HG03354 (cell line): Measurements from ENCODE around the gene PRDM2.

Experiments used
- ATAC-seq: cut with Tn5 transposase; IDR thresholded peaks from one replicate; pipeline ENCODE4 v1.9.1; 2021; ENCODE audit warnings: mild to moderate bottlenecking; ENCODE audit not compliant: unreplicated experiment, poor library complexity, severe bottlenecking

PRDM2 gene

DNA sequence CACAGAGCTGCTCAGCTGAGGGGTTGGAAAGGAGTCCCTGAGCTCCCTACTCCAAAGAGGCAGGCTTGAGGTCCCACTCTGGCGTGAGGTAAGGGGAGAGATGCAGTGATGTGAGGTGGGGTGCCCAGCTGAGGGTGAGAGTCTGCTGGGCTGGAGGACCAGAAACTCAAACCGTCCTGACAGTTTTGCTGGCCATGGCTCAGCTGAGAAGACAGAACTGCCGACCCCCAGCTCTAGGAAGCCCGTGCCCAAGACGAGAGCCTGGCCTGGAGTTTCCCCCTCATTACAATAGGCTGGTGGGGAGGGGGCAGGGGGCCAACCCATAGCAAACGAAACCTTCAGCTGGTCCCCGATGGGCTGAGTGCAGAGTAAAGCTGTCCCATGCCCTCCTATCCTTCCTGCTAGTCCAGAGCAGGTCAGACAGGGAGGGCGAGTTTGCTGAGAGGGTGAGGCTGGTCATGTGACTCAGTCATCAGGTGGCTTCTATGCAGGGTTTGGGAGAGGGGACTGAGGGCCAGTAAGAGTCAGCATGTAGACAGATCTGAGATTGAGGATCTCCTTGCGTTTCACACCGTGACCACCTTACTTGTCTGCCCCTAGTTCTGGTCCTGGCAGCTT lies 129.3 kb downstream of the PRDM2 start:
- ATAC-seq, result no peak

DNA sequence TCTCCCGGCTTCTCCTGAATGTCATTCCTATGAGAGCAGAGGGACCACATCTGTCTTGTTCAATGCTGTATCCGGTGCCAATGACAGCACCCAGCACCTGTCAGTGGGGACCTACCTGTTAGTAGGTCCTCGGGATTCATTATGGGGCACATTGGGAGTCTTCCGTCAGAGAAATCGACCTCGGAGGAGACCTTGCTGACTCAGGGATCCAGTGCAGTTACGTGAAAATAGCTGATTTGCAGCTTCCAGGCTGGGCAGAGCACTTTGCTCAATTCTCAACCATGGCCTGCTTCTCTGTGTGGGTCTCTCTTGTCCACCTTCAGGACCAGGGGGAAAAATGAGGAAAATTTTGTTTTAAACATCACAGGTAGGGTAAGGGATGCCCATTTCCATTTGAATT lies 130.2 kb downstream of the PRDM2 start:
- ATAC-seq, result no peak

- no peak for ATAC-seq
These were observed 130.8 kb downstream of the PRDM2 start for GRCh38 chr1:13830616-13831280.

DNA sequence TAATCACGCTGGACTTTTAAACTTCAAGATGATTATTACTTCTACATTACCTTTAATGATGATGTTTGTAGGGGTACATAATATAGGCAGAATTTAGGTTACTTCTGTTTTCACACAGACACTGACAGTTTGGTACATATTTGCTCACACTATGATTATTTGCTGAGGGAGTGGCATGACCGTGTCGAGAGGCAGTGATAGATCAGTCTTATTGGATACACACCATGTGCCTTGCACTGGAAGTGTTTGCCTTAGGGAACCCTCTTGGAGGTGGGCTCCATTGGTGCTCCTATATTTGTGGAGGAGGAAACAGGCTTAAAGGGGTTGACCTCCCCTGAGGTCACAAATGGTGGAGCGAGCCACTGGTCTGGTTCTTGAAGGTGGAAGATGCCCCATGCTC lies 132.1 kb downstream of the PRDM2 start:
- no peak for ATAC-seq

DNA sequence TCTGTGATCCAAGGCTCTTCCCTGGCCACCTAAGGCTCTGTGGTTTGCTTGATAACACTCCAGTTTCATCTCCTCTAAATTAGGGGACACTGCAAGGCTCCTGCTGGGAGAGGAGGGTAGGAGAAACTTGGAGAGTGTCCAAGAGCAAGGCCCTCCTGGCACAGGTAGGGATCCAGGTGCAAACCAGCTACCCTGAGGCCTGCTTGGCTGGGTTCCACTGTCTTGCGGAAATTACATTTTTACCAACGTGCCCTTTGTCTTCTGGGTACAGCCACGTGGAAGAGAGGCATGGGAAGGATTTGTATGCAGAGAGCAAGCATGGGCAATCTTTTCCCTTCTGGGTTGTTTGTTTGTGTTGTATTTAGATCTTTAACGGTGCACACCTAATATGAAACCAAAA lies 132.5 kb downstream of the PRDM2 start:
- no peak for ATAC-seq

DNA sequence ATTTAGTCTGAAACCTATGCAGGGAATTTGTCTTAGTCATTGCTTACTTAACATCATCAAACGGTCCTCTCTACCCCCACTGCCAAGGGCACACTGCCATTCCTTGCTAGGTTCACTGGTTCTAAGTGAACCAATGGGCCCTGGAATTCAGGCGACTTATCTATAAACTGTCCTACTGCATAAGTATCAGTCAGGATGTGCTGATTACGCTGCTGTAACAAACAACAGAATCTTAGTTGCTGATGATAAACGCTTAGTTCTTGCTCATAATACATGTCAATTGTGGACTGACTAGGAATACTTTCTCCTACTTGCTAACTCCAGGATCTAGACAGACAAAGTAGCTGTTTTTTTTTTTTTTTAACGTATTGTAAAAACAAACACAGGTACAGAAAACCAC lies 136.1 kb downstream of the PRDM2 start:
- ATAC-seq, result no peak

DNA sequence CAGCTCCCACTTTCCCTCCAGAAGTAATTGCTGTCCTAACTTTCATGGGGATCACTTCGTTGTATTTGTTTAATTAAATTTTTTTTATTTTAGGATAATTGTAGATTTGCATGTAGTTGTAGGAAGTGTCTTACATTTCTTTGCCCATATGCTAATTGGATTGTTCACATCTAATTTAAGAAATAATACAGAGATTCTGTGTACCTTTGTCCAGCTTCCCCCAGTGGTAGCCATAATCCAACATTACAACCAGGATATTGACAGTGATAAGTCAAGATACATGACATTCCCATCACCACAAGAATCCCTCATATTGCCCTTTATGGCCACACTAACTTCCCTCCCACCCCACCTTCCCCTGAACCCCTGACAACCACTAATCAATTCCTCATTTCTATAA lies 136.6 kb downstream of the PRDM2 start:
- ATAC-seq, result no peak

GRCh38 chr1:13838236-13838635 lies 138.2 kb downstream of the PRDM2 start:
- ATAC-seq, result no peak

DNA sequence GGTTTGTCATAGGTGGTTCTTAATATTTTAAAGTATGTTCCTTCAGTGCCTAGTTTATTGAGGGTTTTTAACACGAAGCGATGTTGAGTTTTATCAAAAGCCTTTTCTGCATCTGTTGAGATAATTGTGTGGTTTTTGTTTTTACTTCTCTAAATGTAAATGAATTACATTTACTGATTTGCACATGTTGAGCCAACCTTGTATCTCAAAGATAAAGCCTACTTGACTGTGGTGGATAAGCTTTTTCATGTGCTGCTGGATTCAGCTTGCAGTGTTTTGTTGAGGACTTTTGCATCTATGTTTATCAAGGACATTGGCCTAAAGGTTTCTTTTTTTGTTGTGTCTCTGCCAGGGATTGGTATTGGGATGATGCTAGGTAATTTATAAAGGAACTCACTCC lies 142.5 kb downstream of the PRDM2 start:
- ATAC-seq, result no peak

DNA sequence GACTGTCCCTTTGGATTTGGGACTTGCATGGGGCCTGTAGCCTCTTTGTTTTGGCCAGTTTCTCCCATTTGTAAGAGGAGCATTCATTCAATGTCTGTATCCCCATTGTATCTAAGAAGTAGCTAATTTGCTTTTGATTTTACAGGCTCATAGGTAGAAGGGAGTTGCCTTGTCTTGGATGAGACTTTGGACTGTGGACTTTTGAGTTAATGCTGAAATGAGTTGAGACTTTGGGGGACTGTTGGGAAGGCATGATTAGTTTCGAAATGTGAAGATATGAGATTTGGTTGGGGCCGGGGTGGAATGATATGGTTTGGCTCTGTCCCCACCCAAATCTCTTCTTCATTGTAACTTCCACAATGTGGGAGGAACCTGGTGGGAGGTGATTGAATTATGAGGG lies 151.7 kb downstream of the PRDM2 start:
- no peak for ATAC-seq

DNA sequence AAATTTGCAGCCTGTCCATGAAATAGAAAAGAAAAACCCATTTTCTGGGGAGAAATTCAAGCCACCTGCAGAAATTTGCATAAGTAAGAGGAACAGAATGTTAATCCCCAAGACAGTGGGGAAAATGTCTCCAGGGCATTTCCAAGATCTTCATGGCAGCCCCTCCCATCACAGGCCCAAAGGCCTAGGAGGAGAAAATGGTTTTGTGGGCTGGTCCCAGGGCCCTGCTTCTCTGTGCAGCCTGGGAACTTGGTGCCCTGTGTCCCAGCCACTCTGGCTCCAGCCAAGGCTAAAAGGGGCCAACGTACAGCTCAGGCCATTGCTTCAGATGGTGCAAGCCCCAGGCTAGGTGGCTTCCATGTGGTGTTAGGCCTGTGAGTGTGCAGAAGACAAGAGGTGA lies 155.6 kb downstream of the PRDM2 start:
- no peak for ATAC-seq

GRCh38 chr1:13860031-13860430 lies 160.0 kb downstream of the PRDM2 start:
- ATAC-seq, result no peak

DNA sequence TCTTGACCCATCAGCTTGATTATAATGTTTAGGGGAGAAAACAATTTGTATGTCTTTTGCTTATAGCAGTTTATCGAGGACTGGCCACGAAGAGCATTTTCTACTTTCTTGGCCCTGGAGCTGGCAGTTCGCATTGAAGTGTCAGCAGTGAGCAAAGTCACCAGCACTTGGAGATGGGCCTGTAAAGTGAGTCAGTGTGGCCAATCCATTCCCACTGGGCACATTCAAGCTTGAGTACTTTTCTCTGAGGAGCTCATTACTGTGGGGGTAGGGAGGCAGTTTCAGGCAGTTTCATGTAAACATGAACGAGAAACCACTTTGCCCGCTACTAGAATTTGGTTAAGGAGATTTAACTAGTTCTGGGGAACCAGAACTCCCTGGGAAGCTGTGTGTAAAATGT lies 164.8 kb downstream of the PRDM2 start:
- no peak for ATAC-seq

DNA sequence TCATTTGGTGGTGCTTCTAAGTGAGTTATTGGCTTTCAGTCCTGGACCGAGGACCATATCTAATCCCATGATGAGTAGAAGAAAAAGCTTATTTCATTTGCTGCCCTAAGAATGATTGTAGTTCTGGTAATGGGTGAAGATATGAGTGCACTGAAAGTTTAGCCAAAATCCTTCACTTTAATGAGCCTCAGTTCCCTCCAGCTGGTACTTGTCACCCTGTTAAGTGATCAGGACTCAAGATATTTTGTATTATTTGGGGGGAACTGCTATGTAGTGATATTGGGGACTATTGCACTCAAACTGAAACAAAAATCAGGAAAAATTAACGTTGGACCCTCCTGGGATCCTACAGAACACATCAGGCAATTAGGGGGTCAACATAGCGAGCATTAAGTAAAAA lies 165.9 kb downstream of the PRDM2 start:
- ATAC-seq, result no peak

DNA sequence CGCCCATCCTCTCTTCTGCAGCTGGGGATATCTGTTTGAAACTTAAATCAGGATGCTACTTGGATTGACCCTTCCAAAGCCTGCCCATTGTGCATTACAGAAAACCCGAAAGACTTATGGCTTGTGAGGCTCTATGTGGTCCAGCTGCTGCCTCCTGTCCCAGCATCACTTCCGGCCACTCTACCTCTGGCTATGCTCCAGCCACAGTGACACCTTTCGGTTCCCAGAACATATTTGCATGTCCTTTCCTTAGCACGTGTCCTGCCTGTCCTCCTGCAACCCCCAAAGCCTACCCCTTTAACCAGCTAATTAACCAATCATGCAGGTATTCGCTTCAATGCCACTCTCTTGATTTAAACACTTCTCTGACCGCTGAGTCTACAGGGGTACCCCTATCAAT lies 167.6 kb downstream of the PRDM2 start:
- ATAC-seq, result no peak

- no peak for ATAC-seq
These were observed 169.3 kb downstream of the PRDM2 start for GRCh38 chr1:13869172-13869797.

DNA sequence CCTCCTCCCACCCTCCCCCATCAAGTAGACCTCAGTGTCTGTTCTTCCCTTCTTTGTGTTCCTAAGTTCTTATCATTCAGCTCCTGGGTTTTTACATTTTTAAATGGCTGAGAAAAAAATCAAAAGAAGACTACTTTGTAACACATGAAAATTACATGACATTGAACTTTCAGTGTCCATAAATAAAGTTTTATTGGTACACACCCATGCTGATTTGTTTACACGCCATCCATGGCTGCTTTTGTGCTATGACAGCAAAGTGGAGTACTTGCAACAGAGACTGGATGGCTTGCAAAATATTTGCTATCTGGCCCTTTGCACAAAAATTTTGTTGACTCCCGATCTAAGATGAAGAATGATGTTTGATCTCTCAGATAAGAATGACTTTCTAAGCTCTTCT lies 171.4 kb downstream of the PRDM2 start:
- no peak for ATAC-seq

- no peak for ATAC-seq
These were observed 171.9 kb downstream of the PRDM2 start for GRCh38 chr1:13871886-13872285.

GRCh38 chr1:13873032-13873431 lies 173.0 kb downstream of the PRDM2 start:
- ATAC-seq, result no peak
